ENCODE measurements around the gene FOXA2.

FOXA2 gene

DNA sequence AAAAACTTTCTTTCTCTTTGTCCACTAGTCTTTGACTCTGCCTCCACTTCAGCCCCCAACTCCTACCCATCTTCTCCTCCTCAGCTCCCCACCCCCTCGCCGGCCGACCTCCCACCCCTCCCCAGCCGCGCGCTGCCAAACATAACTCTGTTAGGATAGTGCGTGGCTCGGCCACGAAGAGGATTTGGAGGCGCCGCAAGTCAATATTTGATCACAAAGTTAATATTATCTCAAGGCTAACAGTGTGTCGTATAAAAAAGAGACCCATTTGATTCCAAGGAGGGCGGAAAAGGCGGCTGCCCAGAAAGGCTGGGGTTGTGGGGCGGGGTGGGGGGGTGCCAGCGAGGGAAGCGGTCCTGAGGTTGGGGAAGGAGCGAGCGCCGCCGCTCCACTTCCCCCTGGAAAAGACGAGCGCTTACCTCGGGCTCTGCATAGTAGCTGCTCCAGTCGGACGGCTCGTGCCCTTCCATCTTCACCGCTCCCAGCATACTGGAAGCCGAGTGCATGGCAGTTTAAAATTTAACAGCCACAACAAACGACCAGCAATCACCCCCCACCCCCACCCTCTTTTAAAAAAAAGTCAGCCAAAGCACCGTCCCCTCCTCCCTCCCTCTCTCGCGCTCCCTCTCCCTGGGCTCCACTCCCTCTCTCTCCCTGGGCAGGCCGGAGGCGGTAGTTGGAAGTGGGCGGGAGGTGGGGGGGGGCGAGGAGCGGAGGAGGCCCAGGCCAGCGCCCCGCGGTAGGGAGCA is 425 bp downstream of the FOXA2 start:
- no peak for FAIRE-seq

DNA sequence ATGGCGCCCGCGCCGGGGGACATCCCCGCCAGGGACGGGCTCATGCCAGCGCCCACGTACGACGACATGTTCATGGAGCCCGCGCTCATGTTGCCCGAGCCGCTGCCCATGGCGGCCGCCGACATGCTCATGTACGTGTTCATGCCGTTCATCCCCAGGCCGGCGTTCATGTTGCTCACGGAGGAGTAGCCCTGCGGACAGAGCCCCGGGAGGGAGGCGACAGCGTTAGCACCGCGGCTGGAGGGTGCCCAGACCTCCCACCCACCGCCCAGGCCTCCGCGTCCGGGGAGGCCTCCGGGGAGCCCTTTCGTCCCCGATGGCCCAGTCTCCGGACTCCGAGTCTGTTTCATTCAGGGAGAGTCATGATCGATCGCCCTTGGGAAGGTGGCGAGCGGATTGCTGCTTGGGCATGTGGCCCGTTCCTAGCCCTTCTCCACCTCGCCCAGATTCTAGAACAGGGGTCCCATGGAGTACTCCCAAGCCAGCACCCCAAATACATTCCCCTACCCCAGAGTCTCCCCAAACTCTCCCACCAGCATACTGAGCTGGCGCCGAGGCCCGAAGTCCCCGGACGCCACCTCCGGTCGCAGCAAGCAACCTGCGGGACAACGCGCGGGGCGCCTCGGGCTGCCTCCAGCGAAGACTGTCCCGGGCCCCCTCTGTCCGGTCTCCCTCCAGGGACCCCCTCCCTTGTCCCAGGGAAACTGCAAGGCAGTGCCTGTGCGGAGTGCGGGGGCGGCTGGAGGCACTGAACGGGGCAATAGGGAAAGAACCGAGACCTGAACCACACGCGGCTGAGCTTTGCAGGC is 1.2 kb downstream of the FOXA2 start:
- FAIRE-seq: no peak

DNA sequence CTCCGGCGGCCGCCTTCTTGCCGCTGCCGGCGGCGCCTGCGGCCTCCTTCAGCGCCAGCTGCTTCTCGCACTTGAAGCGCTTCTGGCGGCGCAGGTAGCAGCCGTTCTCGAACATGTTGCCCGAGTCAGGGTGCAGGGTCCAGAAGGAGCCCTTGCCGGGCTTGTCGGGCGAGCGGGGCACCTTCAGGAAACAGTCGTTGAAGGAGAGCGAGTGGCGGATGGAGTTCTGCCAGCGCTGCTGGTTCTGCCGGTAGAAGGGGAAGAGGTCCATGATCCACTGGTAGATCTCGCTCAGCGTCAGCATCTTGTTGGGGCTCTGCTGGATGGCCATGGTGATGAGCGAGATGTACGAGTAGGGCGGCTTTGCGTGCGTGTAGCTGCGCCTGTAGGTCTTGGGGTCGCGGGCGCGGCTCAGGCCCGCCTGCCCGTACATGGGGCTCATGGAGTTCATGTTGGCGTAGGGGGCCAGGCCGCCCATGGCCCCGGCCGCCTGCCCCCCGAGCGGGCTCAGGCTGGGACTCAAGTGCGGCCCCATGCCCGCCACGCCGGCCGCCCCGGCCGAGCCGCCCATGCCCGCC is 1.9 kb downstream of the FOXA2 start:
- FAIRE-seq: no peak

DNA sequence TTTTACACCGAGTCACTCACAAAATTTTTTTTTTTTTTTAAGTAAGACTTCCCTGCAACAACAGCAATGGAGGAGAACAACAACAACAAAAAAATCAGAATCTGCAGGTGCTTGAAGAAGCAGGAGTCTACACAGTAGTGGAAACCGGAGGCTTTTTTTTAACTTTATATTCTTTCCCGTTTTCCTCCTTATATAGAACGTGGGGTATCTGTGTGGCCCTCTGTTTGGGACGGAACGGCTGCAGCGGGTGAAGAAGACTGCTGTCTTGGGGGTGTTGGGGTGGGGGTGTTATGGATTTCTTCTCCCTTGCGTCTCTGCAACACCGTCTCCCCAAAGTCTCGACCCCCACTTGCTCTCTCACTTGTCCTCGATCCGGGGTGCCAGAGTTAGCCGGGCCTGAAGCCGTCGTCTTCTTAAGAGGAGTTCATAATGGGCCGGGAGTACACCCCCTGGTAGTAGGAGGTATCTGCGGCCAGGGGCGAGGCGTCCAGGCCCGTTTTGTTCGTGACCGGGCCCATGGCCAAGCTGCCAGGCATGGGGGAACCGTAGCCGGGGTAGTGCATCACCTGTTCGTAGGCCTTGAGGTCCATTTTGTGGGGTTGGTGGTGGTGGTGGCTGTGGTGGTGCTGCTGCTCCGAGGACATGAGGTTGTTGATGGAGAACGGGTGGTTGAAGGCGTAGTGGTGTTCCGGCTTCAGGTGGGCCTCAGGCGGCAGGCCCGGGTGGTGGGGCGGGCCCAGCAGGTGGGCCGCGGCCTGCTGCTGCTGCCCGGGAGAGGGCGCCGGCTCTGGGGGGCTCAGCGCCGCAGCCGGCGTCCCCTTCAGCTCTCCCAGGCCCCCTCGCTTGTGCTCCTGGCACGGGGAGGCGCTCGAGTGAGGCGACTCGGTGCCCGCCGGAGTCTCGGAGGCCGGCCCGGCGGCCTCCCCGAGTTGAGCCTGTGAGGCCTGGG is 2.7 kb downstream of the FOXA2 start:
- FAIRE-seq: no peak

DNA sequence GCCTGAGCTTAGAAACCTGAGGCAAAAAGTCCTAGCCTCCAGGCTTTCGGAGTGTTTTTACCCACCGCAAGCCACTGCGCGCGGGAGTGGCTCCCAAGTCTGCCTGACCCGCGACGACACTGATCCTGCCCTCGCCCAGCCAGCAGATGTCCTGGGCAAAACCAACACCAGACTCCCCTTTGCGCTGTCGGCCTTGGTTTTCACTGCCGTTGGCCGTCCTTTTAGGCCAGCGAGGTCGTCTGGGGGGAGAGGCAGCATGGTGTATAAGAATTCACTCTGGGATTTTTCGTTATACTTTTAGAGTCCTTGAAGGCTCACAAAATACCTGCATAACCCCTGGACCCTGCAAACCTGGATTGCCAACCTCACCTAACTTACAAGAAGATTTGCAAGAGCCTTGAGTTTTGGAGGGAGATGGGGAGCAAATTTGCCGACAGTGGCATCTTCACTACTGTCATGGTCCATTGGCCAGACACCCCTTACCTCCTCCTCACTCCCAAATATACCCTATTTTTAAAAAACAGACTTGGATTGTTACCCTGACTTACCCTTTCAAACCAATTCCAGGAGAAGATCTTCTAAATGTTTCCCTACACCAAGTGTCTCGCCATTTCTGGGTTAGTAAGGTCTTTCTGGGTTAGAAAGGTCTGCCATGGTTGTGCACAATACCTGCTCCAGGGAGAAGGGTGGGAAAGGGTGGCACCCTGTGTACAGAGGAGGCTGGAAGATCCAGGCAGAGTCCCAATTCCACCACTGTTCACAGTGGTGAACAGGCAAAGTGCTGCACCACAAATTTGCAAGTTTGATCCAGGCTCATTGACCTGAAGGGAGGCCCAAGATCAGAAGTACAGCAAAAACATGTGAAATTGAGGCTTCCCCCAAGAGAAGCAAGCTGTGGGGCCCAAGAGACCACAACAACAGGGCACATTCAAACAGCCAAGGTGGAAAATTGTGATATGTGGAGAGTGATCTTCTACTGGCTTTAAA is 4.4 kb downstream of the FOXA2 start:
- no peak for FAIRE-seq

DNA sequence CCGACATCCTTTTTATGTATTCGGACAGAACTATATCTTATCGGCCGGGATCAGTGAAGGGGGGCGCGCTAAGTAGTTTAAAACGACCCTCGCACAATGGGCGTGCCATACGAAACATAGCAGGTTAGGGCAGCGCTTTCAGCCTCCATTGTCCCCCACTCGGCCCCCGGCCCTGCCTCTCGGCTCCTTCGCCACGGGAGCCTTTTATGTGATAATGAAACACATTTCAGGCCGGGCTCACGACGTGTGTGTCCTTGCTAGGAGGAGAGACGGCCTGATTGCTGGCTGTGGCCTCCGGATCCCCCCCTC is 5.3 kb downstream of the FOXA2 start:
- FAIRE-seq: no peak

DNA sequence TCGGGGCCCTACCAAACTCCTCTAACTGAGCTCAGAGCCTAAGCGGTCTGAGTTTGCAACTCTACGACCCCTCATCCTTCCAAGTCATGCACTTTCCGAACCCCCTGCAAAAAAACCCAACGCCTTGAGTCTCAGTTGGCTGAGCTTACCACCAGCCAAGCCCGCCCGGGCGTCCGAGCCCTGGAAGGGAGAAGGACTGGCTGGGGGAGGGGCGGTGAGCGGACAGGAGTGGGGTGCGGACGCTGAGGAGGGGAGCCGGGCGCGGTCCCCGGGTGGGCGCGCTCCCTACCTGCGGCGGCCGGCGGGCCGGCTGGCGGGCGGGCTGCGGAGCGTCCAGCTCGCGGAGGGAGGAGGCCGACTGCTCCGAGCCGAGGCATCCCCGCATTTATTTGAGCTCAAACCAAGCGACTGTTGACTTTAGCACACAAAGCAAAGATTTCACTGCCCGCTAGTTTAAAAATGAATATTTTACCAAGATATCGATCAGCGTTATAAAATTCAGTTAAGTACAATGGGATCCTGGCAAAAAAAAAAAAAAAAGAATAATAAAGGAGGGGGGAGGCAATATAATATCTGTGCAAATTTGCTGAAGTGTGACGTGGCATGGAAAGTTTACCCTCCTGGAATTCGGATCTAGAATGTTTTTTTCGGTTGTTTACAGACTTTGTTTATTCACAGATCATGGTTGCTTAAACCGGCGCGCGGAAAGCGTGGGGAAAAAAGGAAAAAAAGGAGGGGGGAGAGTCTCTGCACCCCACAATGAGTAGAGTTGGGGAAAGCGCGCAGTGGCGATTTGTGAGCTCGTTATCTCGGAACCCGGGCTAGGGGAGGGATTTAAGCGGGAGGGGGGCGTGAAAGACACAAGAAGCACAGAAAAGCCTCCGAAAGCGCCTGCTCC is 5.9 kb downstream of the FOXA2 start:
- peak; percentile 79 for FAIRE-seq

DNA sequence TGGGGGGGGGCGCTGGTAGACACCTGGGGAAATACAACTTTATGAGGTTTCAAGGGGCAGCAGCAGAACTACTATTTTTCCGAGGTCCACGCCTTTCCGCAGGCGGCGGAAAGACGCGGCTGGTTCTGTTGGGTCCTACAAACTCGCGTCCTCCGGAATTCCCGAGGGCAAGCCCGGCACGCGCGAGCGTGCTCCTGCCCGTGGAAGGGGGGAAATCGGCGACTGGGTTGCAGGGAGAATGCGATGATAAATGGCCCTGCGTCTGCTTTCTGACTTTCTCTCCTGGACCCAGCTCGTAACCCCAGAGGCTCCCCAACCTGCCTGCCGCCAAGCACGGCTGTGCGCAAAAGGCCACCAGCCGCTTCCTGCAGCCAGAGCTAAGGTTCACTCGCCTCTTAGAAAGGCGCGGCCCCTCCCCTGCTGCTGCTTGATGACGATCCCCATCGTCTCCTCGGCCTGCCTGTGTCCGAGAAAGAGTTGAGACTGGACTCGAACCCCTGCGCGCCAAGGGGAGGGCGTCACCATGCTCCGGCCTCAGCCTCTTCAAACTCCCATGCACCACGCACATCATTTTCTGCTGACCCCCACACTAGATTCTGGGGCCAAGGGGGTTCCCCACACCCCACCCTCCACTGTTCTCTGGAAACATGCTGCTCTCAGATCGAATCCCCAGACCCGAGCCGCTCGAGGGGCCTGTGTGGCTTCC is 6.7 kb downstream of the FOXA2 start:
- no peak for FAIRE-seq

DNA sequence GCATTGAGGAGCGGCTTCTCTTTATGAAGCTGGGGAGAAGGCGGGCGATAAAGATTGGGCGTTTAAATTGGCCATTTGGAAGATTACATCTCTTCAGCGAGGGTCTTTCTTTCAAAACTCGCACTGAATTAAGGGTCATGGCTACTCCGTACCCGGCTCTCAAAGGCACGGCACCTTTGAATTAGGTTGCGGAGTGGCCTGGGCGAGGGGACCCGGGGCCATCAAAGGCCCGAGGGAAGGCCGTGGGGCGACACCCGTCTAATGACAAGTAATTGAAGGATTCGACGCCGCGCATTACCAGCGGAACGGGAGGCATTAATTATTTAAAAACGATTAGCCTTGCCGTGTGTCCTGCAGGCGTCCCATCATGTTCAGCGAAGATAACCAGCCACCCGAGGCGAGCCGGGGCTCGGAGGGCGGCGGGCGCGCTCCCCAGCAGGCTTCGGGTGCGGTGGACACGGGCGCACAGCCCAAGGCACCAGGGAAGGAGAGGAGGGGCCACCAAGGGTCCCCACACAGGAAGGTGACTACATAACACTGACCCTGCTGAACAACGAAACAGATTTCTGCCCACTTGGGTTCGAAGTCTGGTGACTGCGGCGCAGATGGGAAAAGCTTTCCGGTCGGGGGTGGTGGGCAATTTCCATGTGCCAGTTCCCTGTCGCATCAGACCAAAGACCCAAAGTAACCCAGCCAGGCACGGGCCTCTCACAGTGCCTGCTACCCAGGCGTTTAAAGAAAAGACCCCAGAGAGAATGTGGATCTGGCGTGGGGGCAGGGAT is 7.4 kb downstream of the FOXA2 start:
- FAIRE-seq: no peak

DNA sequence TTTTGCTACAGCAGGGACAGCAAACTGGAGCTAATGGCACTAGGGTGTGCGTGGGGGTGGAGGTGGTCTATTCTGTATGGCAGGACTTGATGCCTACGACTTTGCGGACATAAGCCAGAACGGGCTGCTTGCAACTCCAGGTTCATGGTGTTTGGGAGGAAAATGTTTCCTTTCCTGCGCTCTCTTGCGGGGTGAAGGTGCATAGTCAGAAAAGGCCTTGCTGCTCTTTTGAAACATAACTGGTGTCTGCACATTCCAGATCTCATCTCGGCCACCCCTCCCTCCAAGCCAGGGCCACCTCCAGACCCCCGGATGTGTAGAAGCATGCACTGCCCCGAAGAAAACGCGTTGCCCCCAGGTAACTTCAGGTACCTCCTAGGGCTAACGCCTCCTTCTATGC is 8.1 kb downstream of the FOXA2 start:
- FAIRE-seq: no peak

DNA sequence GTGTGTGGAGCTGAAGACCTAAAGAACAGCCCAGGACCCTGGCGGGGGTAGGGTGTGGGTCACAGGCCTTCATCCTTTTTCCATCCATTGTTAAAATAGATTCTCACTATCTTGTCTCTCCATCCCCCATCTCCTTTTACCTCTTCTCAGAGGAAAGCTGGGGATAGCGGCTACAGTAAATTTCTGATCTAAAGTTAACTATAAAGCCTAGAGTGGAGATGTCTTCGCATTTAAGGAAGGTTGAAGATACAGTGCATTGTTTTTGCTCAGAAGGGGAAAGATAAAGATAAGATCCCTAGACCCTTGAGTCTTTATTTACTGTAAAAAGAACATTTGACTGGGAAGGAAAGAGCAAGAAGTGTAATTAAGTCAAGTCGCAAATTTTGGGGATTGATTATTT is 8.6 kb downstream of the FOXA2 start:
- no peak for FAIRE-seq

DNA sequence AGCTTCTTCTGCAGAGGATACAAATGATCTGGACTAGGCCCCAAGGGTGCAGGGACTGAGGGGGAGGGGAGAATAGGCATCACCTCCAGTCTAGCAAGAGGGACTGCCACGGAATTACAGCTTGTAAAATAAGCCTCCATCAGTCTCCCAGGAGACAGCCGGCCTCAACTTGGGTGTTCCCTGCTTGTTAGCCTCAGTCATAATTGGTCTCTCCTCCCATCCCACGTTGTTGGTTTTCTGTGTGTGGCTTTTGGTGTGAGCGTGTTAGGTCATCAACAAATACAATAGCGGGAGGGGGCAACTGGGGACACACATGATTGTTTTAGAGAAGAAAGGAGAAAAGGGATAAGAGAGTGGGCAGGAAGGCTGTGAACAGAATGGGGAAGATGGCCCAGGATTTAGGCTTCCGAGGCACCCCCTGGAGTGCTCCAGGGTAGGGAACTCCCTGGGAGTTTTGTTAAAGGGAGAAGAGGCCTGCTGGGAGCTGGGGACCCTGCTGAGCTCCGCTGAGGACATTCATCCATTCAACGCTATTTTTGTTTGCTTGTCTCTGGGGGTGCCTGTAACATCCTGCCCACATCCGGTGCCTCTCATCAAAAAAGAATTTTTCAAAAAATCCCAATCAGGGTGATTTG is 9.2 kb downstream of the FOXA2 start:
- peak; percentile 65 for FAIRE-seq

DNA sequence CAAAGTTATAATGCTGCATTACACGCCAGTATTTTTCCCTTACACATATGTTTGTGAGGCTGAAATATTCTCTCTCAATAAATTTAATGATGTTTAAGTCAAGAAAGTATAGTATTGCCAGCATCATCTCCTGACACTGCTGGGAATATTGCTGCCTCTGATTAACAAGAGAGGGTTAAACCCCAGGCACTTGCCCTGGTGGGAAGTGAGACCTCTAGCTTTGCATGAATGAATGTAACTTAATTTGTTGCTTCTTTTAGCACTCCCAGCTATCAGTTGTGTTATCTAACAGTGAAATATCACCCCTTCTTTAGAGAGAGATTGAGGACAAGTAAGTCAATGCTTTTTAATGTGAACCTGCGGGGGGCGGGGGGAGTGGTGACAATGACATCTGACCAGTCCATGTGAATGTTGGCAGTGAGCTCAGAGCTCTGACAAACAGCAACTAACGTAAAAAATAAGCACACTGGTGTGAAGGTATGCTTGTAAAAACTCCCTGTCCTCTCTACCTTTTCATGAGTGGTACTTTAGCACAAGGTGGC is 9.8 kb downstream of the FOXA2 start:
- no peak for FAIRE-seq

DNA sequence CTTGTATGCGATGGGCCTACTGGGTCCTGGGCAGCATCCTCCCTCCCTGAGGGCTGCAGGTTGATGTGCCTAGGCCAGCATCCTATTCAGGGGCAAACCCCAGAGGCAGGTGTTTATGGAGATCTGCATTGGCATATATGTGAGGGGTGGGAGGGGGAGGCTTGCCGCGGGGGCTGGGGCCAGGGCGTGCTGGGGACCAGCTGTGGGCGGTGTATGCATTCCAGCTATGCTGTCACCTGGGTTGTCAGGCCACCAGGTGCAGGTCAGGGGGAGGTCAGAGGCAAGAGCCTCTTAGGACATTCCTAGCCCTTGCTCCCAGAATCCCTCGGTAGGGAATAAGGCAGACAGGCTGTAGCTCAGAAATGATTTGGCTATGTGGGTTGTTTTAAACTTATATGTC is 11.9 kb downstream of the FOXA2 start:
- no peak for FAIRE-seq

DNA sequence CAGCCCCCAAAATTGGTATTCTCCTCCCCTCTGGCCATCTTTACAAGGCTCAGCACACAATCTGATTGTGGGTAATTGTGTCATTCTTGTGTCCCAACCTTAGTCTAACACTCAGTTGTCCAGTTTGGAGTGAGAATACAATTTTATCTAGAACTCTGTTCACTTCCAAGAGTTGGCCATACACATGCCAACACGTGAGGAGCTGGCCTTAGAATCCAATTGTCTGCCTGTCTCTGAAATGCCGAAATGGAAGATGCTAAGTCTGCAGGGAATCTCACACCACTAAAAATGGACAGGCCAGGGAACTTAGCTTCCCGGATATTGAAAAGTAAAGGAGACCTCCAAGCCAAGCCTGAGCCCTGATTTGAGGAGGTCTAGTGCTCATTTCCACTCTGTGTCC is 12.3 kb downstream of the FOXA2 start:
- FAIRE-seq: no peak

DNA sequence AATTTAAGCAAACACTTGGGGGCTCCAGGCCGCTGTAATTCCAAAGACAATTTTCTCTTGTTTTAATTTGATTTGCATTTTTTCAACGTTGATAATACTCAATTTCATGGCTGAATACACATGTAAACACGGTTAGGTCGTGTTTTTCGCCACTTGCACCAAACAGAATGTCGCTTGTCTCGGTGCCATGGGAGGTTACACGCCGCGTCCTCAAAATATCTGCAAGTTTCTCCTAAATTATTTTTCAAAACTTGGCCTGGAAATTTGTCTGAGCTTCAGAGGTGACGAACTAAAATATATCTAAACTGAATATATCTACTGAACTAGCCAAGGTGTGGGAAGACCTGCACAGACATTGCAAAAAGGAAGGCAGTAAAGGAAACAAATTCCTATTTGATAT is 15.0 kb downstream of the FOXA2 start:
- FAIRE-seq: peak; percentile 87

DNA sequence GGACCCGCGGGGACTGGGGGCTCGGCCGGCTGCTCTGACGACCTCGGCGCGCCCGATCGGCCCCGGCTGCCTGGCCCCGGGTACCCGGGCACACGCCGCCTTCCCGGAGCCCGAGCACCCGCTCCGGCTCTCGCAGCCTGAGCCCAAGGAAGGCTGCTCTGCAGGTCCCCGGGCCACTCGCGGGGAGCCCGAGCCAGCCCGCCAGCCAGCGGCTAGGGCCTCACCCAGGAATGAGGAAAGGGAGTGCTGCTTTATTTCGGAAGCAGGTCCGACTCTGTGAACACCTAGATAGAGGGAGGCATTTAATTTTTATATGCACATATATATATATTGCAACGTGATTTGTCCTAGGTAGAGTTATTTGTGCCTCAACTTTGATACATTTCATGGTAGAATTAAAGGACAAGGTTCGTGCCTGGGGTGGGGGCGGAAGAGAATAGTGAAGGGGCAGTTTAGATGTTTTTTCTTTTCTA is 15.5 kb downstream of the FOXA2 start:
- FAIRE-seq: no peak

All from islet of Langerhans (tissue), 1 donor.